GM18907 (cell line): ENCODE data around the gene XAF1.
"Not testable (repeated sequence)": the region's sequence is repeated elsewhere in the genome, so short reads cannot be mapped to it uniquely, and the experiment has no call there.

Experiments used
- ATAC-seq: cut with Tn5 transposase; IDR thresholded peaks from one replicate; pipeline ENCODE4 v1.9.1; 2021; ENCODE audit warnings: mild to moderate bottlenecking, moderate library complexity; ENCODE audit not compliant: unreplicated experiment

The XAF1 gene

GRCh38 chr17:6797718-6798351, 42.0 kb downstream of the XAF1 start:
- no peak for ATAC-seq

GRCh38 chr17:6799738-6800137, 43.9 kb downstream of the XAF1 start:
- no peak for ATAC-seq

GRCh38 chr17:6800422-6801027, 44.7 kb downstream of the XAF1 start:
- no peak for ATAC-seq

- no peak for ATAC-seq
Measured at GRCh38 chr17:6811510-6811909, 55.7 kb downstream of the XAF1 start.

GRCh38 chr17:6812295-6812694, 56.4 kb downstream of the XAF1 start:
- no peak for ATAC-seq

- no peak for ATAC-seq
Measured at GRCh38 chr17:6815775-6816174, 59.9 kb downstream of the XAF1 start.

- ATAC-seq: not testable (repeated sequence)
Measured at GRCh38 chr17:6816368-6816767, 60.5 kb downstream of the XAF1 start.

GRCh38 chr17:6818938-6819337, 63.1 kb downstream of the XAF1 start:
- ATAC-seq: no peak

GRCh38 chr17:6823011-6823442, 67.2 kb downstream of the XAF1 start:
- ATAC-seq: no peak
